Natural killer cell (primary cell): ENCODE results near the gene CEP112. TPM values are rescaled to one million over a fixed set of nuclear protein-coding genes. Genes with fewer than 3 reads are reported as not detected.

Experiments used
- ATAC-seq, 3 donors: fragments of 150-1000 bp in 2 of 3; fragments of 200-7000 bp in 1 of 3; cut with Tn5 transposase; 1 replicate in 1 of 3; 2 replicates in 2 of 3; pipeline ENCODE4 v1.10.0; 2021; ENCODE audit warnings: mild to moderate bottlenecking in 2 of 3, moderate library complexity in 2 of 3
- DNase-seq, 2 donors: peaks; one replicate each; pipeline versions ENCODE4 v3.0.0 to v3.0.0-alpha.2; 2013 to 2021; ENCODE audit warnings: mixed read lengths in 1 of 2
- H3K27ac ChIP-seq: one replicate; pipeline ENCODE4 v1.5.1; 2013; ENCODE audit warnings: mild to moderate bottlenecking, low read length
- H3K27me3 ChIP-seq: one replicate; pipeline ENCODE4 v1.6.1; 2013; ENCODE audit warnings: low read length; ENCODE audit not compliant: control insufficient read depth, insufficient read depth
- H3K36me3 ChIP-seq: one replicate; pipeline ENCODE4 v1.6.1; 2013; ENCODE audit warnings: low read length; ENCODE audit not compliant: control insufficient read depth, insufficient read depth
- H3K4me1 ChIP-seq: one replicate; pipeline ENCODE4 v1.6.1; 2013; ENCODE audit warnings: low read length; ENCODE audit not compliant: control insufficient read depth, insufficient read depth
- H3K4me3 ChIP-seq: one replicate; pipeline ENCODE4 v1.5.1; 2013; ENCODE audit warnings: low read length
- H3K9me3 ChIP-seq: one replicate; pipeline ENCODE4 v1.6.1; 2013; ENCODE audit warnings: low read length; ENCODE audit not compliant: control insufficient read depth, insufficient read depth
- H3K27ac Mint-ChIP-seq, 2 donors: one replicate each; pipeline ENCODE4 v1.8.0; 2022; ENCODE audit warnings: mild to moderate bottlenecking in 2 of 2, mixed read lengths in 2 of 2, moderate library complexity in 1 of 2
- H3K27me3 Mint-ChIP-seq, 2 donors: one replicate each; pipeline ENCODE4 v1.8.0; 2022; ENCODE audit warnings: low read depth in 2 of 2, mixed read lengths in 2 of 2
- H3K36me3 Mint-ChIP-seq: one replicate; pipeline ENCODE4 v1.8.0; 2022; ENCODE audit warnings: mixed read lengths
- H3K4me1 Mint-ChIP-seq, 2 donors: one replicate each; pipeline ENCODE4 v1.8.0; 2022; ENCODE audit warnings: mixed read lengths in 2 of 2
- H3K4me3 Mint-ChIP-seq: one replicate; pipeline ENCODE4 v1.8.0; 2022; ENCODE audit warnings: mild to moderate bottlenecking, moderate library complexity, mixed read lengths
- H3K9me3 Mint-ChIP-seq, 2 donors: one replicate each; pipeline ENCODE4 v1.8.0; 2022; ENCODE audit warnings: mixed read lengths in 2 of 2
- WGBS: methylation state at CpG from one replicate; pipeline ENCODE4 v1.1.7; 2013; ENCODE audit warnings: missing lambda C conversion rate; ENCODE audit not compliant: insufficient coverage; 5-methylcytosine and 5-hydroxymethylcytosine counted together
- intact Hi-C: fragments of 100-400 bp; cut with micrococcal nuclease; formaldehyde crosslinking; loops from one replicate; pipeline ENCODE4 v1.14.2; 2022
- total RNA-seq, 4 donors: library from RNA; stranded (reverse); fragments of 120-200 nt in 1 of 4; gene quantifications; one replicate each; pipeline versions ENCODE4 v1.2.3 to v1.2.4, GENCODE V29; 2013 to 2022
- TF ChIP-seq, protein P1 (sequence below): fragments of 200-600 bp; IDR thresholded peaks from one replicate; pipeline ENCODE4 v1.8.0; 2022; ENCODE audit warnings: antibody characterized with exemption

The CEP112 gene
- total RNA-seq, 3 donors from 2014 or later (not counting 1 experiment from before 2014, with no cell fraction given), result 0.60 to 1.1 (median 0.85) TPM

DNA sequence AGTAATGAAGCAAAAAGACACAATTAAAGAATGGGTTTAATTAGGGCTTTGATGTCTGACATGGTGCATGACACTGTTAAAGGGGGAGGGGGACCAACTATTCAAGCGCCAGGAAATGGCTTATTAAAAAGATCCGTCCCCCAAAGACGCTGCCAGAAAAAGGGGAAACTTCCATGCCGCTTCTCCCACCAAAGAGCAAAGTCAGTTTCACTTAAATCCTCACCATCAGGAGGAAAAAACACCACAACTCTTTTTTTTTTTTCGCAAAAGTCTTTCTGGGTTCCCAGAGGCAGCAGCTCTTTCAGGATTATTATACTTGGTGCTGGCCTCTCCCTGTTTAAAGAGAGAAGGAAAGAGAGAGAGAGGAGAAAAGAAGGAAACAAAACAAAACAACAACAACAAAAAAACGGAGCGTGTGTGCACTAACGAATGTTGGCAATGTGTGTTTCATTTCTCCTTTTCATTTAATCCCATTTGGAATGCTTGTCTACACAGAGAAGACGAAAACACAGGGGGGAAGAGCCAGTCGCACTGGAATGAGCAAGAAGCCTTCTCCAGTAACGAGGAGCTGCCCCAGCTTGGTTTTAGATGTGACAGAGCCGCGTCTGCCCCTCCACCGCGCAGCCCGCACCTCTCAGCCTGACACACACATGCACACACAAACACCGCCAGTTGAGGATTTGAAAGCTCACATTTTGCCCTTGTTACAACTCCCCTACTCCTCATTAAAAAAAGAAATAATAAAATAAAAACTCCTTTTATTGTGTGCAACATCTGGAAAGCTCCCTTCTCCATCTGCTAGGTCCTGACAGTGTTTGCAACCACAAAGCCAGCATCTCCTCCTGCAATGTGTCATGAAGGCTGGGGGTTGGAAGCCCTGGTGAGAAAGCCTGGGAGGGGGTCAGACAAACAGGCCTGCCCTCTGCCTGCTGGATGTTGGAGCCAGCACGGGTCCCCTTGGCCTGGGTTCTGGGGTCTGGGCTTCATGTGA, 597.8 kb downstream of the CEP112 start:
- Mint-ChIP-seq H3K9me3 (no peaks in the 10 kb centered on the region), H3K4me1 (peaks cover 6 to 10% of the 10 kb centered on the region in 2 donors), H3K27me3 (peaks cover 8 to 23% of the 10 kb centered on the region in 2 donors), H3K4me3 (no peak overlapping the region), H3K27ac (no peak overlapping the region), H3K36me3 (no peaks in the 10 kb centered on the region)
- Histone ChIP-seq H3K27me3 (peaks cover 3% of the 10 kb centered on the region), H3K27ac (no peak overlapping the region), H3K36me3 (no peaks in the 10 kb centered on the region), H3K9me3 (no peaks in the 10 kb centered on the region), H3K4me3 (no peak overlapping the region), H3K4me1 (no peaks in the 10 kb centered on the region)
- TF ChIP-seq, protein P1, sequence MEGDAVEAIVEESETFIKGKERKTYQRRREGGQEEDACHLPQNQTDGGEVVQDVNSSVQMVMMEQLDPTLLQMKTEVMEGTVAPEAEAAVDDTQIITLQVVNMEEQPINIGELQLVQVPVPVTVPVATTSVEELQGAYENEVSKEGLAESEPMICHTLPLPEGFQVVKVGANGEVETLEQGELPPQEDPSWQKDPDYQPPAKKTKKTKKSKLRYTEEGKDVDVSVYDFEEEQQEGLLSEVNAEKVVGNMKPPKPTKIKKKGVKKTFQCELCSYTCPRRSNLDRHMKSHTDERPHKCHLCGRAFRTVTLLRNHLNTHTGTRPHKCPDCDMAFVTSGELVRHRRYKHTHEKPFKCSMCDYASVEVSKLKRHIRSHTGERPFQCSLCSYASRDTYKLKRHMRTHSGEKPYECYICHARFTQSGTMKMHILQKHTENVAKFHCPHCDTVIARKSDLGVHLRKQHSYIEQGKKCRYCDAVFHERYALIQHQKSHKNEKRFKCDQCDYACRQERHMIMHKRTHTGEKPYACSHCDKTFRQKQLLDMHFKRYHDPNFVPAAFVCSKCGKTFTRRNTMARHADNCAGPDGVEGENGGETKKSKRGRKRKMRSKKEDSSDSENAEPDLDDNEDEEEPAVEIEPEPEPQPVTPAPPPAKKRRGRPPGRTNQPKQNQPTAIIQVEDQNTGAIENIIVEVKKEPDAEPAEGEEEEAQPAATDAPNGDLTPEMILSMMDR, result no peak
- DNase-seq, result peak in 1 of 2 donors; percentile 28
- no peak for ATAC-seq
- intact Hi-C loops, result no loop called here
- 31% methylated on average over 17 of the region's 18 CpGs for WGBS

DNA sequence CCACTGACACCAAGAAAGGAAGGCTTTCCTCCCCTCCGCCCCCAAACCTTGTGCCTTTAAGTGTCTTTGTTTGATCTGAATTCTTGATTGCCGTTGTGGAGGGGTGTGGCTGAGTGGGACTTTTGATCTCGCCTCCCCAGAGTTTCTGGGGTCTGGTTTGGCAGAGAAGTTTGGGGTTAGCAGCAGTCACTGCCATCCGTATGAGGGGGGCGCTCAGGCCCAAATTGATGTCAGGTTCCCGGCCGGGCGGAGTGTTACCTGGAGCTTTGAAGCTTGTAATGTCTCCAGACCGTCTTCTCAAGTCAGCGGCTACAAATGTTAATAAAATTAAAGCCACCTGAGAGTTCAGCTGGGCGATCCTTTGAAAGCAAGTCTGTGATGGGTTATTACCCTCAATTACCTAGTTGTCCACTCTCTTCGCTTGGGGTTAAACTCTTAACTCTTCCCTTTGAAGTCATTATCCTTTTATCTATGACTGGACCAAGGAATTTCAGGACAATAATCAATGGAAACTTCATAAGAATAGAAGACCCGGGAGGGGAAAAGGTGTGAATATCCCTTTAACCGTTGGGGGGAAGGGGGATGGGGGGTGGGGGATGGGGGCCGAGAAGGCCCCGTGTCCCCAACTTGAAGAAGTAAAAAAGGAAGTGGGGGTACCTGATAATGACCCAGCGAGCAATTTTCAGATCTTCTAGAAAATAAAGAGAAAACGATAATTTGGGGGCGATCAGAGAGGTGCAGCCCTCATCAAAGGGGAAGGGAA, 598.7 kb downstream of the CEP112 start:
- H3K4me1 Mint-ChIP-seq, result peaks cover 6 to 10% of the 10 kb centered on the region in 2 donors
- H3K36me3 Mint-ChIP-seq, result no peaks in the 10 kb centered on the region
- TF ChIP-seq, protein P1, result no peak
- intact Hi-C loops, result no loop called here
- no peaks in the 10 kb centered on the region for H3K9me3 ChIP-seq
- H3K9me3 Mint-ChIP-seq, result no peaks in the 10 kb centered on the region
- peak in 1 of 2 donors; percentile 39 for DNase-seq
- H3K36me3 ChIP-seq, result no peaks in the 10 kb centered on the region
- no peak for ATAC-seq
- 54% methylated on average over 18 of the region's 19 CpGs for WGBS
- H3K27ac Mint-ChIP-seq, result no peak overlapping the region
- H3K4me1 ChIP-seq, result no peaks in the 10 kb centered on the region
- H3K4me3 ChIP-seq, result no peak overlapping the region
- peaks cover 3% of the 10 kb centered on the region for H3K27me3 ChIP-seq
- H3K27ac ChIP-seq, result no peak overlapping the region
- no peak overlapping the region for H3K4me3 Mint-ChIP-seq
- peaks cover 8 to 23% of the 10 kb centered on the region in 2 donors for H3K27me3 Mint-ChIP-seq

DNA sequence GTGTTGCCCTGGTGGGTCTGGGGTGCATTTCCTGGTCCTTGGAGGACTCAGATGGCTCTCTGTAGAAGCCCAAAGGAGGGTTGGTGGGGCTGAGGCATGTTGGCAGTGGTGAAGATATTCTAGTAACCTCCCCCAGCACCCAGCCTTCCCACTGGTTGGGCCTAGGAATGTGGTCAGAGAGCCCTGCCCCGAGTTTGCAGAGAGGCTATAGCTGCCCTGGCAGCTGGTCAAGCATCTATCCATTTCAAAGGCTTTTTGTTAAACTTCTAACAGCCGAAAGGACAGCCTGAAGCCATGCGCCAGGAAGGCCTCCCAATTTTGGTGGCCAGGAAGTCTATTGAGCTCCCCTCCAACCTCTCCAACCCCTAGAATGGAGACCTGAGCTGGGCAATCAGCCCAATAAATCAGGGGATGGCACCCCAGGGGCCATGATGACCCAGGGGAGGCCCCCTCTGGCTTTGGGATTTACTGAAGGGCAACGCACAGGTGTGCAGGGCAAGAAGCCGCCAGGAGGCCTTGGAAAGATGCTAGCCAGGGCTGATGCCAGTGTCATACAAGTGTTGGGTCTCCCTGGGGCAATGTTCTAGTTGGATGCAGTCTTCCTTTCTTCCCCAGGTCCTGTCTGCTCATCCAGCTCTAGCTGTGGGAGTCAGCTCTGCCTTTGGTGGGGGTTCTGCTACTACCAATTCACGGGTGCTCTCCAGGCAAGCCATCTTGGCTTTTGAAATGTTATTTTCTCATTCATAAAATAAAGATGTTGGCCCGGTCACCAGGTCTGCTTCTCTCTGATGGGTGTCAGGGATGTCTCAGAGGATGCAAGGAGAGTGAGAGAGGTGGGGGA, 599.6 kb downstream of the CEP112 start:
- Histone ChIP-seq H3K27ac (no peak overlapping the region), H3K27me3 (peaks cover 3% of the 10 kb centered on the region), H3K4me1 (no peaks in the 10 kb centered on the region), H3K36me3 (no peaks in the 10 kb centered on the region), H3K9me3 (no peaks in the 10 kb centered on the region), H3K4me3 (no peak overlapping the region)
- TF ChIP-seq, protein P1, result no peak
- no peak for DNase-seq
- 87% methylated on average over 6 of the region's 7 CpGs for WGBS
- ATAC-seq, result no peak
- H3K4me1 Mint-ChIP-seq, result peaks cover 6 to 10% of the 10 kb centered on the region in 2 donors
- no peak overlapping the region for H3K27ac Mint-ChIP-seq
- H3K4me3 Mint-ChIP-seq, result no peak overlapping the region
- H3K36me3 Mint-ChIP-seq, result no peaks in the 10 kb centered on the region
- intact Hi-C loops, result no loop called here
- H3K9me3 Mint-ChIP-seq, result no peaks in the 10 kb centered on the region
- H3K27me3 Mint-ChIP-seq, result peaks cover 8 to 23% of the 10 kb centered on the region in 2 donors
